ENCODE results near the gene CCDC40.

Gene CCDC40

GRCh38 chr17:80068301-80069222, 32.1 kb downstream of the CCDC40 start:
- Mint-ChIP-seq H3K36me3 (ENCODE audit: low read depth) (no peaks in the 10 kb centered on the region), H3K4me1 (peaks cover 2% of the 10 kb centered on the region), H3K9me3 (no peaks in the 10 kb centered on the region), H3K27me3 (no peaks in the 10 kb centered on the region), H3K27ac (no peak overlapping the region), H3K4me3 (no peak overlapping the region)
- no peak for ATAC-seq
- DNase-seq = no peak

- peaks cover 2% of the 10 kb centered on the region for H3K4me1 Mint-ChIP-seq
Observed at GRCh38 chr17:80070375-80071115, 34.1 kb downstream of the CCDC40 start.

DNA sequence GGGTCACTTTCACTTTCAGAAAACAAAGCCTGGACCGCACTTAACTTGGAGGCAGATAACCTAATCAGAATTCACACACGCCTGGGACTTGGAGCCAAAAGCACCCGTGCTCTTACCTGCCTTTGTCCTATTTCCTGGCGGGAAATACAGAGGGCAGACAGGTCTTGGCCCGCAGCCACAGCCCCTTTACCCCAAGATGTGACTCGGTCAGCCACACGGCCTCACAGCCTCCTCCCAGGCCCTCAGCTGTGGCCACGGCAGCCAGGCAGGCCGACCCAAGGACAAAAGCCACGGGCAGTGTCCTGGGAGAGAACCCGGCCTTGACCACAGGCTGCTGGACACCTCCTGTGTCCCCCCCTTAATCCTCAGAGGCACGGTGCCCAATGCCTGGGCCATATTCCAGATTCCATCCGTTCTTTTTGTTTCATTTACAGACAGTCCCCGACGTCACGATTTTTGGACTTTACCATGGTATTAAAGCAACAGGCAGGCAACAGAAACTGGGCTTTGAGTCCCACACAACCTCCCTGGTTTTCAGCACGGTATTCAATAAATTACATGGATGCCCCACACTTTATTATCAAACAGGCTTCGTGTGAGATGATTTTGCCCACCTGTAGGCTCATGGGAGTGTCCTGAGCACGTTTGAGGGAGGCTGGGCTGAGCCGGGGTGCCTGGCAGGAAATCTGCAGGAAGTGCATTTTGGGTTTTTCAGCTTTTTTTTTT, 34.8 kb downstream of the CCDC40 start:
- Mint-ChIP-seq H3K27me3 (no peaks in the 10 kb centered on the region), H3K36me3 (ENCODE audit: low read depth) (no peaks in the 10 kb centered on the region), H3K9me3 (no peaks in the 10 kb centered on the region), H3K4me3 (no peak overlapping the region), H3K4me1 (peaks cover 2% of the 10 kb centered on the region), H3K27ac (no peak overlapping the region)
- no peak for DNase-seq
- ATAC-seq = no peak

More at GRCh38 chr17:80070375-80071115, 34.1 kb downstream of the CCDC40 start:
- no peaks in the 10 kb centered on the region for H3K9me3 Mint-ChIP-seq
- no peaks in the 10 kb centered on the region for H3K27me3 Mint-ChIP-seq
- no peak overlapping the region for H3K4me3 Mint-ChIP-seq
- DNase-seq (no peak), ATAC-seq (no peak)
- no peak overlapping the region for H3K27ac Mint-ChIP-seq
- H3K36me3 Mint-ChIP-seq (ENCODE audit: low read depth) = no peaks in the 10 kb centered on the region

GRCh38 chr17:80072410-80072809, 36.0 kb downstream of the CCDC40 start:
- no peak for DNase-seq
- no peak overlapping the region for H3K4me3 Mint-ChIP-seq
- H3K27me3 Mint-ChIP-seq = no peaks in the 10 kb centered on the region
- H3K4me1 Mint-ChIP-seq = peaks cover 2% of the 10 kb centered on the region
- no peaks in the 10 kb centered on the region for H3K36me3 Mint-ChIP-seq (ENCODE audit: low read depth)
- H3K9me3 Mint-ChIP-seq = no peaks in the 10 kb centered on the region
- no peak overlapping the region for H3K27ac Mint-ChIP-seq
- ATAC-seq = no peak

- DNase-seq = no peak
- ATAC-seq = no peak
- no peak overlapping the region for H3K27ac Mint-ChIP-seq
Observed at GRCh38 chr17:80080081-80080480, 43.6 kb downstream of the CCDC40 start.

DNA sequence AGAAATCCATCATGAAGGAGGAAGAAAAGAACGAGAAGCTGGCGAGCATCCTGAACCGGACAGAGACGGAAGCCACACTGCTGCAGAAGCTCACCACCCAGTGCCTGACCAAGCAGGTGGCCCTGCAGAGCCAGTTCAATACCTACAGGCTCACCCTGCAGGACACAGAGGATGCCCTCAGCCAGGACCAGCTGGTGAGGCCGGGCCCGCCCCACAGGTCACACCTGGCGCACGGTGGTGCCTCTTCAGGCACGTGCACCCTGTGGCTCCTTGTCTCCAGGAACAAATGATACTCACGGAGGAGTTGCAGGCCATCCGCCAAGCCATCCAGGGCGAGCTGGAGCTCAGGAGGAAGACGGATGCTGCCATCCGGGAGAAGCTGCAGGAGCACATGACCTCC, 45.2 kb downstream of the CCDC40 start:
- no peak overlapping the region for H3K4me3 Mint-ChIP-seq
- DNase-seq (no peak), ATAC-seq (no peak)
- no peaks in the 10 kb centered on the region for H3K9me3 Mint-ChIP-seq
- no peaks in the 10 kb centered on the region for H3K27me3 Mint-ChIP-seq
- H3K36me3 Mint-ChIP-seq (ENCODE audit: low read depth) = no peaks in the 10 kb centered on the region
- H3K27ac Mint-ChIP-seq = no peak overlapping the region
- H3K4me1 Mint-ChIP-seq = peaks cover 3% of the 10 kb centered on the region

More at GRCh38 chr17:80080081-80080480, 43.6 kb downstream of the CCDC40 start:
- no peak overlapping the region for H3K4me3 Mint-ChIP-seq
- no peaks in the 10 kb centered on the region for H3K27me3 Mint-ChIP-seq
- peaks cover 3% of the 10 kb centered on the region for H3K4me1 Mint-ChIP-seq
- no peaks in the 10 kb centered on the region for H3K36me3 Mint-ChIP-seq (ENCODE audit: low read depth)
- no peaks in the 10 kb centered on the region for H3K9me3 Mint-ChIP-seq

GRCh38 chr17:80082403-80083135, 46.1 kb downstream of the CCDC40 start:
- ATAC-seq (peak; percentile 70), DNase-seq (peak; percentile 65)
- H3K4me3 Mint-ChIP-seq = no peak overlapping the region
- no peaks in the 10 kb centered on the region for H3K36me3 Mint-ChIP-seq (ENCODE audit: low read depth)
- no peaks in the 10 kb centered on the region for H3K9me3 Mint-ChIP-seq
- no peak overlapping the region for H3K27ac Mint-ChIP-seq
- no peaks in the 10 kb centered on the region for H3K27me3 Mint-ChIP-seq
- peaks cover 3% of the 10 kb centered on the region for H3K4me1 Mint-ChIP-seq

DNA sequence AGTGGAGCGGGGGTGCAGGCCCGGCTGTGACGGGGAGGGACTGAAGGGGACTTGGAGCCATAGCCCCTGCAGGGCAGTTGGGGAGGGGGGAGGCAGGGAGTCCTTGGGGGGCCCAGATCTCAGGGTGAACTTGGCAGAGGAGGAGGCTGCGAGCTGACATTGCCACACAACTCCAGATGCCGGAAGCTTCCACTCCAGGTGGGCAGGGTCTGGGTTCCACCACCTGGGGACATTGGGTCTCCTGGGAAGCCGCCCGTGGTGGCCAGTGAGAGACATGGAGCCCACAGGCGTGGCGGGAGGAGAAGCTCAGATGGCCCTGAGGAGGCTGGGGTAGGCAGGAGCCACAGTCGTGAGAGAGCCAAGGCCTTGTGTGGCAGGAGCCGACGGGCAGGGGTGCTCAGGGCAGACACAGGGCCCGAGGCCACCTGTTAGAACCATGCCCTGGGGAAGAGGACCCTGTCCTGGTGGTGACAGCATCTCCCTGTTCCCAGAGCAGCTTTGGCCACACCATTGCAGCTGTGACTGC, 46.8 kb downstream of the CCDC40 start:
- peaks cover 3% of the 10 kb centered on the region for H3K4me1 Mint-ChIP-seq
- no peak for DNase-seq
- no peaks in the 10 kb centered on the region for H3K36me3 Mint-ChIP-seq (ENCODE audit: low read depth)
- no peak overlapping the region for H3K4me3 Mint-ChIP-seq
- H3K9me3 Mint-ChIP-seq = no peaks in the 10 kb centered on the region
- ATAC-seq = peak; percentile 12
- no peaks in the 10 kb centered on the region for H3K27me3 Mint-ChIP-seq
- no peak overlapping the region for H3K27ac Mint-ChIP-seq

DNA sequence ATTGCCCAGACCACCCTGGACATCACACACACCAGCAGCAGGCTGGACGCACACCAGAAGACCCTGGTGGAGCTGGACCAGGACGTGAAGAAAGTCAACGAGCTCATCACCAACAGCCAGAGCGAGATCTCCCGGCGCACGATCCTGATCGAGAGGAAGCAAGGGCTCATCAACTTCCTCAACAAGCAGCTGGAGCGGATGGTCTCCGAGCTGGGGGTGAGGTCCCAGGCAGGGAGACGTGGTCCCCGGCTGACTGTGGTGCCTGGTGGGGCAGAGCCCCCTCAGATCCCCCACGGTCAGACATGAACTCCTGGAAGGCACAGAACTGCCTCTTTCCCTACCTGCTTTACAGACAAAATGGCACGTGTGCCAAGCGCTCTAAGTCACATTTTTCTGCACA, 48.3 kb downstream of the CCDC40 start:
- Mint-ChIP-seq H3K36me3 (ENCODE audit: low read depth) (no peaks in the 10 kb centered on the region), H3K4me1 (peaks cover 3% of the 10 kb centered on the region), H3K9me3 (no peaks in the 10 kb centered on the region), H3K4me3 (no peak overlapping the region), H3K27me3 (no peaks in the 10 kb centered on the region), H3K27ac (no peak overlapping the region)
- DNase-seq (no peak), ATAC-seq (no peak)

- H3K27ac Mint-ChIP-seq = no peak overlapping the region
Observed at GRCh38 chr17:80086081-80086480, 49.6 kb downstream of the CCDC40 start.

GRCh38 chr17:80086616-80087015, 50.2 kb downstream of the CCDC40 start:
- ATAC-seq = no peak
- no peak for DNase-seq
- Mint-ChIP-seq H3K36me3 (ENCODE audit: low read depth) (no peaks in the 10 kb centered on the region), H3K4me3 (no peak overlapping the region), H3K9me3 (no peaks in the 10 kb centered on the region), H3K27ac (no peak overlapping the region), H3K27me3 (no peaks in the 10 kb centered on the region), H3K4me1 (peaks cover 3% of the 10 kb centered on the region)

More at GRCh38 chr17:80086081-80086480, 49.6 kb downstream of the CCDC40 start:
- no peak overlapping the region for H3K4me3 Mint-ChIP-seq
- DNase-seq (no peak), ATAC-seq (no peak)
- H3K9me3 Mint-ChIP-seq = no peaks in the 10 kb centered on the region
- no peaks in the 10 kb centered on the region for H3K36me3 Mint-ChIP-seq (ENCODE audit: low read depth)
- H3K4me1 Mint-ChIP-seq = peaks cover 3% of the 10 kb centered on the region
- H3K27me3 Mint-ChIP-seq = no peaks in the 10 kb centered on the region

GRCh38 chr17:80087346-80088265, 51.2 kb downstream of the CCDC40 start:
- Mint-ChIP-seq H3K27me3 (no peaks in the 10 kb centered on the region), H3K9me3 (no peaks in the 10 kb centered on the region), H3K4me1 (peaks cover 3% of the 10 kb centered on the region), H3K36me3 (ENCODE audit: low read depth) (no peaks in the 10 kb centered on the region), H3K27ac (no peak overlapping the region), H3K4me3 (no peak overlapping the region)
- ATAC-seq (no peak), DNase-seq (no peak)

DNA sequence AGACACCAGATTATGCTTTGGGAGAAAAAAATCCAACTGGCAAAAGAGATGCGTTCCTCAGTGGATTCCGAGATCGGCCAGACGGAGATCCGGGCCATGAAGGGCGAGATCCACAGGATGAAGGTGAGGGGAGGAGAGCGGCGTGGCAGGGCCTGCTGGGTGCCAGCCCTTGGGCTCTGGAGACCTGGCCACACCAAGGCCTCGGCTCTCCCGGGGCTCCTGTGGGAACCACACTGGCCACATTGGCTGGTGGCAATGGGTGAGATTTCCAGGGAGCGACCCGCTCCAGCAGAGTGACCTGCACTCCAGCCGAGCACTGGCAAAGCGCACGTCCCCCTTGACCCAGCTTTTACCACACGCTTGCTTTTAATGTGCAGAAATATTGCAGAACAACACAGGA, 53.3 kb downstream of the CCDC40 start:
- Mint-ChIP-seq H3K27ac (no peak overlapping the region), H3K4me1 (no peaks in the 10 kb centered on the region), H3K9me3 (no peaks in the 10 kb centered on the region), H3K27me3 (no peaks in the 10 kb centered on the region), H3K36me3 (ENCODE audit: low read depth) (no peaks in the 10 kb centered on the region), H3K4me3 (no peak overlapping the region)
- ATAC-seq = no peak
- DNase-seq = no peak

Measured in activated naive CD8-positive, alpha-beta T cell treated with anti-CD3 and anti-CD28 coated beads, Interleukin-2, amount 50 U/mL, for 24 hours (primary cell).